ENCODE data around the gene HSPB7.
"Not testable (repeated sequence)": the region's sequence is repeated elsewhere in the genome, so short reads cannot be mapped to it uniquely, and the experiment has no call there.

The HSPB7 gene

GRCh38 chr1:16026723-16027484 is 9.1 kb upstream of the HSPB7 start:
- ATAC-seq (ENCODE audit: low read depth): peak; percentile 8; the same call in 1 of the 3 replicates
- no peak for TF ChIP-seq CTCF (IDR thresholded peaks at IDR 0.05; ENCODE audit: poor library complexity, severe bottlenecking)
- Histone ChIP-seq H3K36me3 (ENCODE audit: low read depth) (no peaks in the 10 kb centered on the region), H3K4me3 (ENCODE audit: severe bottlenecking) (no peak overlapping the region), H3K27me3 (ENCODE audit: insufficient read depth, poor library complexity, severe bottlenecking) (no peaks in the 10 kb centered on the region), H3K4me1 (ENCODE audit: insufficient read depth, poor library complexity, severe bottlenecking) (no peaks in the 10 kb centered on the region), H3K27ac (ENCODE audit: poor library complexity, severe bottlenecking) (no peak overlapping the region), H3K9me3 (ENCODE audit: severe bottlenecking) (no peaks in the 10 kb centered on the region)
- DNase-seq (ENCODE audit: low spot score): no peak

GRCh38 chr1:16026302-16026701 is 8.5 kb upstream of the HSPB7 start:
- not testable (repeated sequence) for H3K4me3 ChIP-seq (ENCODE audit: severe bottlenecking); H3K27me3 ChIP-seq (ENCODE audit: insufficient read depth, poor library complexity, severe bottlenecking); ATAC-seq (ENCODE audit: low read depth); H3K27ac ChIP-seq (ENCODE audit: poor library complexity, severe bottlenecking); H3K9me3 ChIP-seq (ENCODE audit: severe bottlenecking); H3K36me3 ChIP-seq (ENCODE audit: low read depth); H3K4me1 ChIP-seq (ENCODE audit: insufficient read depth, poor library complexity, severe bottlenecking); DNase-seq (ENCODE audit: low spot score)

GRCh38 chr1:16023050-16023653 is 5.3 kb upstream of the HSPB7 start:
- no peaks in the 10 kb centered on the region for H3K36me3 ChIP-seq (ENCODE audit: low read depth)
- ATAC-seq (ENCODE audit: low read depth): no peak

GRCh38 chr1:16022393-16022792 is 4.5 kb upstream of the HSPB7 start:
- TF ChIP-seq CTCF (IDR thresholded peaks at IDR 0.05; ENCODE audit: poor library complexity, severe bottlenecking): no peak
- Histone ChIP-seq H3K9me3 (ENCODE audit: severe bottlenecking) (peaks cover 3% of the 10 kb centered on the region), H3K36me3 (ENCODE audit: low read depth) (no peaks in the 10 kb centered on the region), H3K4me3 (ENCODE audit: severe bottlenecking) (no peak overlapping the region), H3K27me3 (ENCODE audit: insufficient read depth, poor library complexity, severe bottlenecking) (no peaks in the 10 kb centered on the region), H3K4me1 (ENCODE audit: insufficient read depth, poor library complexity, severe bottlenecking) (no peaks in the 10 kb centered on the region), H3K27ac (ENCODE audit: poor library complexity, severe bottlenecking) (no peak overlapping the region)
- ATAC-seq (ENCODE audit: low read depth): no peak
- no peak for DNase-seq (ENCODE audit: low spot score)

More at GRCh38 chr1:16023050-16023653, 5.3 kb upstream of the HSPB7 start:
- Histone ChIP-seq H3K9me3 (ENCODE audit: severe bottlenecking) (peaks cover 3% of the 10 kb centered on the region), H3K4me3 (ENCODE audit: severe bottlenecking) (no peak overlapping the region), H3K27me3 (ENCODE audit: insufficient read depth, poor library complexity, severe bottlenecking) (no peaks in the 10 kb centered on the region), H3K27ac (ENCODE audit: poor library complexity, severe bottlenecking) (no peak overlapping the region), H3K4me1 (ENCODE audit: insufficient read depth, poor library complexity, severe bottlenecking) (no peaks in the 10 kb centered on the region)
- TF ChIP-seq CTCF (IDR thresholded peaks at IDR 0.05; ENCODE audit: poor library complexity, severe bottlenecking): no peak
- DNase-seq (ENCODE audit: low spot score): no peak

- no peaks in the 10 kb centered on the region for H3K36me3 ChIP-seq (ENCODE audit: low read depth)
- no peaks in the 10 kb centered on the region for H3K27me3 ChIP-seq (ENCODE audit: insufficient read depth, poor library complexity, severe bottlenecking)
- no peaks in the 10 kb centered on the region for H3K4me1 ChIP-seq (ENCODE audit: insufficient read depth, poor library complexity, severe bottlenecking)
- ATAC-seq (ENCODE audit: low read depth) (no peak), DNase-seq (ENCODE audit: low spot score) (no peak)
- no peak within 1 kb of the TSS for H3K4me3 ChIP-seq (ENCODE audit: severe bottlenecking)
- H3K27ac ChIP-seq (ENCODE audit: poor library complexity, severe bottlenecking): no peak within 1 kb of the TSS
- TF ChIP-seq CTCF (IDR thresholded peaks at IDR 0.05; ENCODE audit: poor library complexity, severe bottlenecking): no peak
- H3K9me3 ChIP-seq (ENCODE audit: severe bottlenecking): peaks cover 3% of the 10 kb centered on the region
These were observed 3.8 kb upstream of the HSPB7 start, which contains the start of gene CLCNKA for GRCh38 chr1:16021681-16022080. CLCNKA (plus strand) TSS chr1:16022036; CDS start chr1:16022620, 584 bp downstream.

GRCh38 chr1:16020878-16021277 is 3.0 kb upstream of the HSPB7 start:
- H3K4me1 ChIP-seq (ENCODE audit: insufficient read depth, poor library complexity, severe bottlenecking); H3K27me3 ChIP-seq (ENCODE audit: insufficient read depth, poor library complexity, severe bottlenecking); DNase-seq (ENCODE audit: low spot score); H3K9me3 ChIP-seq (ENCODE audit: severe bottlenecking); H3K27ac ChIP-seq (ENCODE audit: poor library complexity, severe bottlenecking); H3K36me3 ChIP-seq (ENCODE audit: low read depth); H3K4me3 ChIP-seq (ENCODE audit: severe bottlenecking); ATAC-seq (ENCODE audit: low read depth): not testable (repeated sequence)

Data from RWPE2 (cell line).